ENCODE measurements around the gene RAG2. TPM values are rescaled to one million over a fixed set of nuclear protein-coding genes. Genes with fewer than 3 reads are reported as not detected.

The RAG2 gene
- total RNA-seq (not detected), polyA plus RNA-seq (not detected)
- long read RNA-seq, donor 1, result 0 reads
- long read RNA-seq, donor 2, partial matches to known transcripts, result 0 of 2 reads
- long read RNA-seq, donor 2, other reads (novel, unspliced or antisense), result 2 of 2 reads

GRCh38 chr11:36598051-36598450, at the start of gene RAG2:
Gene RAG2, minus strand, starts transcription at chr11:36598236. Its CDS starts 4,068 bp downstream, at chr11:36594168.
- intact Hi-C loops (cut with DNase I), result no loop called here
- WGBS, 2 donors, result 84 to 86% methylated on average over 2 of the region's 2 CpGs
- no peak for DNase-seq

GRCh38 chr11:36638556-36638955, 40.5 kb upstream of the RAG2 start:
- H3K27me3 ChIP-seq (ENCODE audit: control insufficient read depth in 1 of 2, insufficient read depth in 2 of 2, low read length in 1 of 2), result no peaks in the 10 kb centered on the region
- intact Hi-C loops (cut with DNase I), result no loop called here
- ATAC-seq (ENCODE audit: low FRiP score) (no peak), DNase-seq (no peak)
- H3K4me3 ChIP-seq (ENCODE audit: low read length in 2 of 2), result no peak overlapping the region
- H3K9me3 ChIP-seq (ENCODE audit: control insufficient read depth, low read length), result no peaks in the 10 kb centered on the region
- WGBS, 2 donors, result 53 to 54% methylated on average over 2 of the region's 2 CpGs
- no peaks in the 10 kb centered on the region for H3K4me1 ChIP-seq (ENCODE audit: control insufficient read depth in 1 of 2, insufficient read depth in 2 of 2, low read length in 2 of 2)
- peaks cover 0 to 4% of the 10 kb centered on the region in 2 donors for H3K36me3 ChIP-seq (ENCODE audit: control insufficient read depth in 1 of 2, insufficient read depth in 2 of 2, low read length in 1 of 2)
- H3K27ac ChIP-seq (ENCODE audit: low read depth in 1 of 2, low read length in 2 of 2), result no peak overlapping the region

More at GRCh38 chr11:36598051-36598450, at the start of gene RAG2:
- Histone ChIP-seq H3K4me1 (ENCODE audit: control insufficient read depth in 1 of 2, insufficient read depth in 2 of 2, low read length in 2 of 2) (peaks cover 0 to 2% of the 10 kb centered on the region in 2 donors), H3K27ac (ENCODE audit: low read depth in 1 of 2, low read length in 2 of 2) (no peak within 1 kb of the TSS), H3K9me3 (ENCODE audit: control insufficient read depth, low read length) (no peaks in the 10 kb centered on the region), H3K36me3 (ENCODE audit: control insufficient read depth in 1 of 2, insufficient read depth in 2 of 2, low read length in 1 of 2) (no peaks in the 10 kb centered on the region), H3K4me3 (ENCODE audit: low read length in 2 of 2) (no peak within 1 kb of the TSS), H3K27me3 (ENCODE audit: control insufficient read depth in 1 of 2, insufficient read depth in 2 of 2, low read length in 1 of 2) (no peaks in the 10 kb centered on the region)
- no peak for ATAC-seq (ENCODE audit: low FRiP score)

GRCh38 chr11:36635066-36635862, 37.2 kb upstream of the RAG2 start:
- intact Hi-C loops (cut with DNase I), result no loop called here
- H3K4me3 ChIP-seq (ENCODE audit: low read length in 2 of 2), result no peak overlapping the region
- H3K27ac ChIP-seq (ENCODE audit: low read depth in 1 of 2, low read length in 2 of 2), result no peak overlapping the region
- no peaks in the 10 kb centered on the region for H3K4me1 ChIP-seq (ENCODE audit: control insufficient read depth in 1 of 2, insufficient read depth in 2 of 2, low read length in 2 of 2)
- ATAC-seq (ENCODE audit: low FRiP score), result no peak
- WGBS, 2 donors, result 88 to 91% methylated on average over 4 of the region's 4 CpGs
- H3K9me3 ChIP-seq (ENCODE audit: control insufficient read depth, low read length), result no peaks in the 10 kb centered on the region
- no peaks in the 10 kb centered on the region for H3K27me3 ChIP-seq (ENCODE audit: control insufficient read depth in 1 of 2, insufficient read depth in 2 of 2, low read length in 1 of 2)
- DNase-seq, result no peak
- H3K36me3 ChIP-seq (ENCODE audit: control insufficient read depth in 1 of 2, insufficient read depth in 2 of 2, low read length in 1 of 2), result peaks cover 0 to 4% of the 10 kb centered on the region in 2 donors

GRCh38 chr11:36631774-36632173, 33.7 kb upstream of the RAG2 start:
- Histone ChIP-seq H3K9me3 (ENCODE audit: control insufficient read depth, low read length) (no peaks in the 10 kb centered on the region), H3K27me3 (ENCODE audit: control insufficient read depth in 1 of 2, insufficient read depth in 2 of 2, low read length in 1 of 2) (no peaks in the 10 kb centered on the region), H3K36me3 (ENCODE audit: control insufficient read depth in 1 of 2, insufficient read depth in 2 of 2, low read length in 1 of 2) (no peaks in the 10 kb centered on the region), H3K27ac (ENCODE audit: low read depth in 1 of 2, low read length in 2 of 2) (no peak overlapping the region), H3K4me1 (ENCODE audit: control insufficient read depth in 1 of 2, insufficient read depth in 2 of 2, low read length in 2 of 2) (no peaks in the 10 kb centered on the region), H3K4me3 (ENCODE audit: low read length in 2 of 2) (no peak overlapping the region)
- no peak for ATAC-seq (ENCODE audit: low FRiP score)
- intact Hi-C loops (cut with DNase I), result no loop called here
- 95 to 97% methylated on average over 2 of the region's 2 CpGs for WGBS, 2 donors
- DNase-seq, result no peak

- DNase-seq (no peak), ATAC-seq (ENCODE audit: low FRiP score) (no peak)
- H3K36me3 ChIP-seq (ENCODE audit: control insufficient read depth in 1 of 2, insufficient read depth in 2 of 2, low read length in 1 of 2), result peaks cover 0 to 3% of the 10 kb centered on the region in 2 donors
- H3K4me3 ChIP-seq (ENCODE audit: low read length in 2 of 2), result no peak overlapping the region
- intact Hi-C loops (cut with DNase I), result no loop called here
- no peaks in the 10 kb centered on the region for H3K4me1 ChIP-seq (ENCODE audit: control insufficient read depth in 1 of 2, insufficient read depth in 2 of 2, low read length in 2 of 2)
- WGBS, 2 donors, result 53 to 54% methylated on average over 4 of the region's 4 CpGs
- no peaks in the 10 kb centered on the region for H3K9me3 ChIP-seq (ENCODE audit: control insufficient read depth, low read length)
- no peaks in the 10 kb centered on the region for H3K27me3 ChIP-seq (ENCODE audit: control insufficient read depth in 1 of 2, insufficient read depth in 2 of 2, low read length in 1 of 2)
- H3K27ac ChIP-seq (ENCODE audit: low read depth in 1 of 2, low read length in 2 of 2), result no peak overlapping the region
Measured at GRCh38 chr11:36628765-36629244, 30.8 kb upstream of the RAG2 start.

GRCh38 chr11:36628141-36628540, 30.1 kb upstream of the RAG2 start:
- Histone ChIP-seq H3K4me3 (ENCODE audit: low read length in 2 of 2) (no peak overlapping the region), H3K4me1 (ENCODE audit: control insufficient read depth in 1 of 2, insufficient read depth in 2 of 2, low read length in 2 of 2) (no peaks in the 10 kb centered on the region), H3K9me3 (ENCODE audit: control insufficient read depth, low read length) (no peaks in the 10 kb centered on the region), H3K36me3 (ENCODE audit: control insufficient read depth in 1 of 2, insufficient read depth in 2 of 2, low read length in 1 of 2) (peaks cover 0 to 3% of the 10 kb centered on the region in 2 donors), H3K27me3 (ENCODE audit: control insufficient read depth in 1 of 2, insufficient read depth in 2 of 2, low read length in 1 of 2) (no peaks in the 10 kb centered on the region), H3K27ac (ENCODE audit: low read depth in 1 of 2, low read length in 2 of 2) (no peak overlapping the region)
- intact Hi-C loops (cut with DNase I), result no loop called here
- no peak for DNase-seq
- 94 to 96% methylated on average over 5 of the region's 5 CpGs for WGBS, 2 donors
- no peak for ATAC-seq (ENCODE audit: low FRiP score)

- 92 to 95% methylated on average over 2 of the region's 2 CpGs for WGBS, 2 donors
- no peak overlapping the region for H3K27ac ChIP-seq (ENCODE audit: low read depth in 1 of 2, low read length in 2 of 2)
- H3K4me3 ChIP-seq (ENCODE audit: low read length in 2 of 2), result no peak overlapping the region
- H3K27me3 ChIP-seq (ENCODE audit: control insufficient read depth in 1 of 2, insufficient read depth in 2 of 2, low read length in 1 of 2), result no peaks in the 10 kb centered on the region
- intact Hi-C loops (cut with DNase I), result no loop called here
- no peak for ATAC-seq (ENCODE audit: low FRiP score)
- no peaks in the 10 kb centered on the region for H3K9me3 ChIP-seq (ENCODE audit: control insufficient read depth, low read length)
- peaks cover 0 to 3% of the 10 kb centered on the region in 2 donors for H3K36me3 ChIP-seq (ENCODE audit: control insufficient read depth in 1 of 2, insufficient read depth in 2 of 2, low read length in 1 of 2)
- H3K4me1 ChIP-seq (ENCODE audit: control insufficient read depth in 1 of 2, insufficient read depth in 2 of 2, low read length in 2 of 2), result no peaks in the 10 kb centered on the region
- no peak for DNase-seq
Measured at GRCh38 chr11:36627471-36627870, 29.4 kb upstream of the RAG2 start.

- Histone ChIP-seq H3K9me3 (ENCODE audit: control insufficient read depth, low read length) (no peaks in the 10 kb centered on the region), H3K4me1 (ENCODE audit: control insufficient read depth in 1 of 2, insufficient read depth in 2 of 2, low read length in 2 of 2) (no peaks in the 10 kb centered on the region), H3K27ac (ENCODE audit: low read depth in 1 of 2, low read length in 2 of 2) (no peak overlapping the region), H3K36me3 (ENCODE audit: control insufficient read depth in 1 of 2, insufficient read depth in 2 of 2, low read length in 1 of 2) (peaks cover 0 to 3% of the 10 kb centered on the region in 2 donors), H3K4me3 (ENCODE audit: low read length in 2 of 2) (no peak overlapping the region), H3K27me3 (ENCODE audit: control insufficient read depth in 1 of 2, insufficient read depth in 2 of 2, low read length in 1 of 2) (no peaks in the 10 kb centered on the region)
- no peak for DNase-seq
- 87 to 93% methylated on average over 1 of the region's 1 CpG for WGBS, 2 donors
- ATAC-seq (ENCODE audit: low FRiP score), result no peak
- intact Hi-C loops (cut with DNase I), result no loop called here
Measured at GRCh38 chr11:36627006-36627405, 29.0 kb upstream of the RAG2 start.

- Histone ChIP-seq H3K4me1 (ENCODE audit: control insufficient read depth in 1 of 2, insufficient read depth in 2 of 2, low read length in 2 of 2) (peaks cover 0 to under 1% of the 10 kb centered on the region in 2 donors), H3K27ac (ENCODE audit: low read depth in 1 of 2, low read length in 2 of 2) (no peak overlapping the region), H3K4me3 (ENCODE audit: low read length in 2 of 2) (no peak overlapping the region), H3K9me3 (ENCODE audit: control insufficient read depth, low read length) (no peaks in the 10 kb centered on the region), H3K36me3 (ENCODE audit: control insufficient read depth in 1 of 2, insufficient read depth in 2 of 2, low read length in 1 of 2) (peaks cover 0 to 3% of the 10 kb centered on the region in 2 donors), H3K27me3 (ENCODE audit: control insufficient read depth in 1 of 2, insufficient read depth in 2 of 2, low read length in 1 of 2) (no peaks in the 10 kb centered on the region)
- ATAC-seq (ENCODE audit: low FRiP score) (no peak), DNase-seq (no peak)
- intact Hi-C loops (cut with DNase I), result loop anchor here (1.0 to 2.0 kb wide), 2 partner anchors 59 kb away; no protein-coding TSS in a partner anchor
- 80 to 89% methylated on average over 5 of the region's 5 CpGs for WGBS, 2 donors
Measured at GRCh38 chr11:36623494-36623893, 25.5 kb upstream of the RAG2 start.
